ENCODE data around the gene SLIT3.

The SLIT3 gene

DNA sequence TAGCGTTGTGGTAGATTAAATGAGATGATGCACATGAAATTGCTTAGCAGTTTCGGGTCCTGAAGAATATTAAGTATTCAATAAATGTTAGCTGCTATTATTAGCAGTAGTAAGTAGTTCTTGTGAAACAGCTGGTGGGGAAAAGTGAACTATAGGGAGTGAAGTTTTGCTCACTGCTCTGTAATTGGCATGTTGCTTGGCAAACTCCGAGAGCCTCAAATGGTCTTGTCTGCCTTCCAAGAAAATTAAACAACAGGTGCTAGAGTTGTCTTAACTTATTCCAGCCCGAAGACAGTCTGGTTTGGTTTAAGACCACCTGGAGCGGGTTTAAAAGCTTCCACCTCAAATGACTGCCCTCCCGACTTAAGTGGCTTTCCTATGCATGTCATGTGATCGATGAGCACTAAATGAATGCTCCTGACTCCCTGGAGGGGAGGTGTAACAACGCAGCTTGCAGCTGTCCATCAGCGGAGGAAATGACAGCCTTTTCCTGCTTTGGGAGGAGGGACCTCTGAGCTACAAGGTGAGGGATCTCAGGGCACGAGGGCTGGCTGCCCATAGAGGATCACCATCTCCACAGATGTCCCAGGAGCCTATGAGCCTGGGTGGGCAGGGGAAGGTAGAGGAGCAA, 518.9 kb downstream of the SLIT3 start:
- no peak for DNase-seq

DNA sequence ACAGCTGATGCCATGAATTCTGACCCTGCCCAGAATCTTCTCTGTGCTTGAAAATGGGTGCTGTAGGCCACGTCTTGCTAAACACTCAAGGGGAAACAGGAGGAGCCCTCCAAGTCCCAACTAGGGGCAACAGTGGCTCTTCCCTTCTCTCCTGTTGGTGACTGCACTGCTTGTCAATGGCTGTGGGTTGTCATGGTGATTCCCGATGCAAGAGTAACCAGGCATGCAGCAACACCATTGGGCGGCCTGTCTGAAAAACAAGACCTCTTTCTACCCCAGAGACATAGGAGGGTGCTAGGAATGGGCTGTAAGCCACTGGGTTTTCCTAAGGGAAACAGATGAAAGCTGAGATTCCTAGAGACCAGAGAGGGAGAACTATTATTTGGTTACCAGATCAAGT, 520.1 kb downstream of the SLIT3 start:
- DNase-seq, result no peak

DNA sequence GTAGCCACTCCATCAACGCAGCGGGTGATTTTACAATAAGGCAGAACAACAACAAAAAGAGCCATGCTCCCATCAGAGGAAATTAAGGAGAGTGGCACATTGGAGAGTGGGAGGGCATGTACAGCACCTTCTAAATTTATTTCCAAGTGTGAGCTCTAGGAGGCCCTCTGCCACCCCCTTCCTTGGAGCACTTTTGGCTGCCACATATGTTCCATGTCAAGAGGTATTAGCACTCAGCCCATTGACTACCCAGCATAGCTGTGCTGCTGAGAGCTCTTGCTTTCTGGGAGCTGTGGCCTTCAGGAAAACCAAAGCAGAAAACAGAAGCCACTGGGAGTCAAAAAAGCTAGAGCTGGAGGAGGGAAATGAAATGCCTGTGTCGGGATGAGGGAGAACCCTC, 521.6 kb downstream of the SLIT3 start:
- DNase-seq, result no peak

DNA sequence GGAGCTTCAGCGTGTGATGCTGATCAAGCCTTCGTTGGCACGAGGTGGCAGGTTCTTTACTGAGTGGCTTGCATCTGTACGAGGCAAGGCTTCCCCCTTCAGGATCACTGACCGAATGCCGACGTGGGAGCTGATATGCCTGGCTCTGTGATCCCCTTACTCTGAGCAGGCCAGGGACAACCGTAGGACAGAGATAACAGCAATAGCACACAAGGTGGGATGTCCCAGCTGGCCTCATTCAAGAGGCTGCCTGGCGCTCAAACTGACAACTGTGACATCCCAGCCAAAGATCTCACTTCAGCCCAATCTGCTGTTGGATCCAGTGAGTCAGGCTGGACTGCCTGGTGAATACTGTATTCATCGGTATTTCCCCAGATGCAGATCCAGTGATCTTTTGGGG, 522.4 kb downstream of the SLIT3 start:
- no peak for DNase-seq

DNA sequence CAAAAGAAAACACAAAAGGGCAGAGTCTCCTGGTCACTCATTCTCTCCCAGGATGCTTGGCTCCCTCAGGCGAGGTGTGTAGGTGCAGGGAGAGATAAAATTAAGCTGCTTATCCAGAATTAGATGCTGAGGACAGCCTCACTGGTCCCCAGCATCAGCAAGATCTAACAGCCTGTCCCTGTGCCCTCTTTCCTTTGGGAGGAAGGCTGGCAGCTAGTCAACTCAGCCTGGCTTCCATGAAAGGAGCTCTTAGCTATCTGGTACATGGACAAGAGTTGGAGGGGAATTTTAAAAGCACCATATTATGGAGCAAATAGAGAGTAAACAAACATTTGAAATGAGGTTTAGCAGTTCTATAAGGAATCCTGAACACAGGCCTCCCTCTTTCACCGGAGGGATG, 523.3 kb downstream of the SLIT3 start:
- no peak for DNase-seq

DNA sequence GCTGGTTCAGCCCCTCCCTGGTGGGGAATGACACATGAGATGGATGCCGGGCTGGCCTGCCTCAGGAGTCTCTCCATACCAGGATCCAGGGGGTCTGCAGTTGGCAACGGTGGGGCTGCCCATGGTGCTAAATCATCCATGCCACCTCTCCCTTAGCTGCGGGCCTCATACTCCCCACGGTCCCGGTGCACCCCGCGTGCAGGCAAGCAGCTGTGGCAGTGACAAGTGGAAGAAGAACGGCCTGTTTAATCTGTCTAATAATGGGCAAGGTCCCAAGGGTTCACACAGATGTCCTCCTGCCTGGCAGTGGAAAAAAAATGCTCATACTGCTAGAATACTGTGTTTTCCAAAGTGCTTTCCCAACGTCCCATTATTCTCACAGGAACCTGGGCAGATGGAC, 524.9 kb downstream of the SLIT3 start:
- no peak for DNase-seq

DNA sequence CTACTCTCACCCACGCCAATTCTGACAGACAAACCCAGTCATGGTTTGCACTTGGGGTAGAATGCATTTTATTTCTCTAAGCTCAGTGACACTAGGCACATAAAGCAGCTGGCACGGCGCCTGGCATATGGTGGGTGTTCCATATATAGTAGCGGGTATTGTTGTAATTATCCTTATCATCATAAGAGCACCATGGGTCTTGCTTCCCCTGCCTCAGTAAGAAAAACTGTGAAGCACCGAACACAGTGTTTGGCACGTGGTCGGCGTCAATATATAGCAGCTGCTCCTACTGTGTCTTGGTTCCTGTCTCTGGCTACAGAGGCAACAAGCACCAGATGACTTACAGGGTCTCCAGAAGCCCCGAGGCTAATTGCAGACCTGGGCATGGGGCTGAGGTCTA, 527.7 kb downstream of the SLIT3 start:
- no peak for DNase-seq

DNA sequence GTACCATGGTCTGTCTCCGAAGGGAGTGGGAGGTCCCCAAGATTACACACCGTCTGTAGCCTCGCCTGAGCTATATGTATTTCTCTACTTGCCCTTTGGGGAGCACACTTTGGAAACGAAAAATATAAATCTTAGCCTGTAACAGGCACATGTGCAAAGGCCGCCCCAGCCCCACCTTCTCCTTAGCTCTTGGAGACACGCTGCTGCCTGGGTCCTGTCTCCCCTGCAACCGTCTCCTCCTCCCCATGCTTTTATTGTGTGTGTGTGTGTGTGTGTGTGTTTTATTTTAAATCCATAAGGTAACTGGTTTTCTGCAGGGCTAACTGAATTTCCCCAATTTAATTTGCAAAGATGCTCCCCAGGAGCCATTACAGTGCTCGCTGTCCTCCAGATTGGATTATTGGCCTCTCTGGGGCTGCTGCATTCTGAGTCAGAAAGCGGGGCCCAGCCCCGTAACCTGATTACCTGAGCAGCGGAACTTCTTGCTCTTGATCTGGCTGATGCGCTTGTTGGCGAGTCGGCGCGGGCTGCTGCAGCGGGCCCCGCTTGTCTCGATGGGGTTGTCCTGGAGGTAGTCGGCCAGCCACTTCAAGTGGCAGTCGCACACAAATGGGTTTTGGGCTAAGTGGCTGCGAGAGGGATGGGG, 528.5 kb downstream of the SLIT3 start:
- no peak for DNase-seq

DNA sequence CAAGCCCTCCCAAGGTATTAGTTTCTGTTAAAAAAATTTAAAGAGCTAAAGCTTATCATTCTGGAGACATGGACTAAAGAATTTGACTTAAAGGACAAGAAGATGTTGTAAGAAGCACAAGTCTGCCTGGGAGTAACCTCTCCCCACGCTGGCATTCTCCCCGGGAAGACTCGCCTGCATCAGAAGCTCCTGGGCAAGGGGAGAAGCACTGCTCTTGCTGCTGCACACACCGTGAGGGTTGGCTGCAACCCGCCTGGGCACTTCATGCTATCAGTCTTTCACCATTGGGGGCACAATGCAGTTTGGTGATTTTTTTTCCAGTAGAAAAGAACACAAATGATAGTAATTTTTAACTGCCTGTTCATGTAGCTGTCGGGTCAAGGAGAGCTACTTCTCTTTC, 529.3 kb downstream of the SLIT3 start:
- DNase-seq, result no peak

DNA sequence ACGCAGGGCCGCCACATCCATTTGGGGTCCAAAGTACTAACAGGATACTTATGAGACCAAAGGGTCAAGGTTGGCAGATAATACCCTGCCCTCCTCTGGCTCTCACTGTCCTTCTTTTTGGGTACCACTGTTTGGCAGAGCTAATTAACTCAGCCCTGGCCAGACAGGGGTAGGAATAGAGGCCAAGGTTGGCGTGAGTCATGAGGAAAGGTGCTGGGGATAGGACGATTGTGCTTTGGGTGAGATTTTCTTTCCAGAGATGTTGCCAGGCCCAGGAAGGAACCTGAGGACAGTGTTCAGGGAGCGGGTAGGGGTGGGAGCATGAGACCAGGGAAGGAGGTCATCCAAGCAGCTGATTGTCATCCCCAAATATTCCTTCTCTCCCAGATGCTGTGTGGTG, 529.9 kb downstream of the SLIT3 start:
- DNase-seq, result no peak

DNA sequence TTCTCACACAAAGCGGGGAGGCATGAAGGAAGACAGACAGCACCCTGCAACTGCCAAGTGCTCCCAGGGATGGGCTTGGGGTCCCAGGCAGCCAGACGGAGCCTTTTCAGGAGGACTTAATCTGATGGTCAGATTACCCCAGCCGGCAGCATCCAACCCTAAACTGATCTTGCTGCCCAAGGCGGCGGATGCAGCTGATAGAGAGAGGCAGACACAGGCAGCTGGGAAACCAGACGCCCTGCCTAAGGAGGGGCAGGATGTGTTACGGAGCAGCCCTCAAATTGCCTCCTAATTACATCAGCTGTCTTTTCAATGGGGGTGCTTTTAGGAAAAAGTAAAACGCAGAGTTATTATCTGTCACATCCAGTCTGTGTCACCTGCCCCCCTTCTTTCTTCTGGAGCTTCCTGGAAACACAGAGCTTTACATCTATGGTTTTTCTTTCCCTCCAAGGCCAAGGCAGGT, 530.9 kb downstream of the SLIT3 start:
- no peak for DNase-seq

DNA sequence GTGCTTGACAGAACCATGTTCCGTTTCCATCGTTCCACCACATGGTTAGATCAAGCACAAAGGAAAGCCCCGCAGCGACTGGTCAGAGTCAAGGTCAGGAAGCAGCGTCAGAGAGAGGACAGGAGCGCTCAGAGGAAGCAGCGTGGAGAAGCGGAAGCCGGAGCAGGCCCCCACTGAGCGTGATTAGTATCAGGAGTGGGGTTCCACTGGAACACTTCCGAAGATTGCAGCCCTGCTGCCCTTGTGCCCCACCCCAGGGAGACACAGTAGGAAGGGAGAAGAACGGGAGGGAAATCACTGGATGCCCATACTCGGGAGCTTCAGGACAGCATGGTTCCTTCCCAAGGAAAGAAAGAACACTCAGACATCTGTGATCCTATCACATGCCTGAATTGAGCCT, 532.8 kb downstream of the SLIT3 start:
- no peak for DNase-seq

DNA sequence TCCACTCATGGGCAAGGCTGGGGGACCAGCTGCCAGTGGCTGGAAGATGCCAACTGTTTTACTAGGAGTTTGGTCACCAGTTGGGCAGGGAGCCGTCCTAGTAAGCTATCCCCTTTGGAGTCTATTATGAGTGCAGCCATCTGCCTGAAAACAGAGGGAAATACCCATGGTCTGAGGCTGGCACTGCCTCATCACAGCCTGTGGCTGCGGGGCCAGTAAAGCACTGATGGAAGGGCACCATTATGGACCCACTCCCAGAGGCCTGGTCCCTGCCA, 534.6 kb downstream of the SLIT3 start:
- DNase-seq, result no peak

DNA sequence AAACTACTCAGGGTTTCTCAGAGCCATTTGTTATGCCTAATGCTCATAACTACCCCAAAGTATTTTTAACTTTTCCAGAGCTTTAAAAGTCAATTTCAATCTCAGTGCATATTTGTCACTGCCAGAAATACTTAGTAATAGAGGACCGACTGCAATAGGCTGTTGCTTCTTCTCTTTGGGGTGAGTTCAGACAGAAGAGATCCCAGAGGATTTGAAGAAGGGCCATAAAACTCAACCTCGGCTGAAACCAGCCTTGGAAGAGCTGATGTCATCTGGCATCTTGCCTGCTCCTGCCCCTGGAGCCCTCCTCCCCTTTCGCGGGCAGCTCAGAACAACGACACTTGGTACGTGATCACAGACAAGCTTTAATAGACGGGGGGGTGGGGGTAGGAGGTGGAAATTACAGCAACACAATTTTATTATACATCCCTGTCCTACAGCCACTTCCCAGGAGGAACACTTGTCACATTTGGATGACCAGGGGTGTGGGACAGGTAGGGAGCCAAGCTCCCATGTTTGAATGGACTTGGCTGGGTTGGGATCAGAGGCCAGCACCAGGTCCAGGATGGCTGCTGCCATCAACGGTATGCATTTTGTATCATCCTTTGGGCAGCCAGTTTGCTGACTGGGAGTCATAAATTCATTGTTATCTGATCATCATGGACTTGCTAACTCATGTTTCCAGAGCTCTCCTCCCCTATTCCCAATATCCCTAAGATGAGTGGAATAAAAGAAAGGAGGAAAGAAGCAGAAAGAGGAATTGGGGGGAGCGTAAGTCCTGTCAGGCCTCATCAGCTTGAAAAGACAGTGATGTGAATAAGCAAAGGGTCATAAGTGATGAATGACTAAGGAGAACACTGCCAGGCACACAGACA, 535.2 kb downstream of the SLIT3 start:
- no peak for DNase-seq

DNA sequence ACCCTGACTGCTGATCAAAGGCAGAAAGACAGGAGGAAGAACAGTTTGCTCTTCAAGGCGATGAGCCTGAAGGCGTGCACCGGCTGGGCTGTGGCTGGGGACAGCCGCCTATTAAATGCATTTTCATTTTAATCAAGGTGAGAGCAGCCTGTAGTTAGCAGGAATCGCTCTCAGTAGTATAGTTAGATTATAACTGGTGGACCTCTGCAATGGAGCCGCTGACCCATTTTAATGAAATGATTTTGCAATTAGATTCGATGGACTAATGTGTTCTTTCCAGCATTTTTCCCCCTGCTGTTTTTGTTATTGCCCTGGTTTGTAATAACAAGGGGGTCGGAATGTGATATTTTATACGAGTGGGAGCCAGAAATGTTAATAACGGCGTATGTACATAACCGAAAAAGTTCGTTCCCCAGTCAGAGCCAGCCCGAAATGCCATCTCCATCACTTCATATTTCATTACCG, 535.8 kb downstream of the SLIT3 start:
- DNase-seq, result no peak

DNA sequence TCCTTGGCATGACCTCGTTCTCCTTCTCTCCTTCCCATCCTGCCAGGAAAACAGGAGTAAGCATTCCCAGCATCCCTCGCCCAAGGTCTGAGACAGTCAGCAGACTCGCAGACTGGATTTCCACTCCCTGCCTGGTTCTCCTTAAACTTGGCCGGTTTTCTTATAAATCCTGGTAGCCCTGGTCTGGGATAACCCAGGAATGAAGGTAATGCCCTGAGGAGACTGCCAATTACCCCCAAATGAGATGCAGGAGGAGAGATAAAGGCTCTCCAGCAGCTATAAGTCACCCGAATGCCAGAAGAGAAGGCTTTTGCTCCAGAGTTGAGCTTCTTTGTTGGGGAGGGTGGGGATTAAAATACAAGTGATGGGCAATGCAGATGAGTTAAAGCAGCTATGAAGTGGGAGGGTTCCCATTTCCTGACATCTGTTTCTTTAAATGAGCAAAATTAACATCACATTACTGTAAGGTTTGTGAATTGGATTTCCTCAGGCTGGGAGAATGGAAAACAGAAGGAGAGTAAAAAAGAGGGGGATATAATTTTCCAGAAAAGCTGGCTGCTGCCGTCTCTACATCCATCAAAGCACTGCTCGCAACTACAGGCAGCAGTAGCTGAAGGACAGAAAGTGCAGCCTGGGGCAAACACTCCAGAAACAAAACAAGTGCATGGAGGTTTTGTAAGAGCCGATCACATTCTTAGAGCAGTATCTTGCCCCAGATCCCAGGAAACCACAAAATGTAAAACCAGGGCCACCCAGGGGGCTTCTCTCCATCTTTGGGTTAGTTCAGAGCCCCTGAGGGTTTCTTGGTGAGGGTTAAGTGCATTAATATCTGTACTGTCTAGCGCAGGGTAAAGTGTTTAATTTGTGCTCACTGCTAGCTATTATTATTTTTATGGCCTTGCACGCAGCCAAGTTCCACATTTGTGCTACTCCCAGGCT, 544.2 kb downstream of the SLIT3 start:
- DNase-seq, result no peak

DNA sequence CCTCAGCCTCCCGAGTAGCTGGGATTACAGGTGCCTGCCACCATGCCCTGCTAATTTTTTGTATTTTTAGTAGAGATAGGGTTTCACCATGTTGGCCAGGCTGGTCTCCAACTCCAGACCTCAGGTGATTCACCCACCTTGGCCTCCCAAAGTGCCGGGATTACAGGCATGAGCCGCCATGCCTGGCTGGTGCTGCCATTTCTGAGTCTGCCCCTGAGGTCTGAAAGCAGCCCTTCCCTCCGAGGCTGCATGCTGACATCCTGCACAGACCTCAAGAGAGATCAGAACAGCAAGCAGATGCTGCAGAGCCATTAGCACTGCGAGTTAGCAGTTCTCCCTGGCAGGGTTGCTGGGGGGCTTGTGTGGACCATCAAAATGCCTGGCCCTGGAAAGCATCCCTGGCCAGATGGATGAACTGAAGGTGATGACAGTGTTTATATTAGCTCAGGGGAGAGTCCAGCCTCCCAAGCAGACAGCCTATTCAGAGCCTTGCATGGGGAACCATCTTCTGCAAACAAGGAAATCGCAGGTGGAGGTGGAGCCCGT, 545.3 kb downstream of the SLIT3 start:
- DNase-seq, result no peak

DNA sequence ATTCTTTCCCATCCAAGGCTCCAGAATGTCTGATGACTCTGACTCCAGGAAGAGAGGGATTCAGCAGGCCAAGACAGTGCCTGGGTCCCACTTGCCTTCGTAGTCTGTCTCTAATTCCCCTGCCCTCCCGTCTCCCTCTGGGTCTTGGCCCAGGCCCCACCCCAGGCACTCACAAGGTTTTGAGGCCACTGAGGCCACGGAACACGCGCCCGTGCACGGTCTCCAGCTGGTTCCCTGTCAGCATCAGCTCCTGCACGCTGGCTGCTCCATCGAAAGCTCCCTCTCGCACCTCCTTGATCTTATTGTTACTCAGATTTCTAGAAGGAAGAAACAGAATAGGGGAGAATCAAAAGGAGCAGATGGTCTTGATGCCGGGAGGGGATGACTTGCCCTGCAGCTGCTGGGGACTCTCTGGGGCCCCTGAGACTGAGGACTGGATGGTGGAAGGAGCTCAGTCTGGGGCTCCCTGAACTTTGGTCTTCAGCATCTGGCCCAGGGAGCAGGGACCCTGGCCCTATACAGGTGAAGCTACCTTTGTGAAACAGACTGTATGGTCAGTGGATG, 547.2 kb downstream of the SLIT3 start:
- no peak for DNase-seq

DNA sequence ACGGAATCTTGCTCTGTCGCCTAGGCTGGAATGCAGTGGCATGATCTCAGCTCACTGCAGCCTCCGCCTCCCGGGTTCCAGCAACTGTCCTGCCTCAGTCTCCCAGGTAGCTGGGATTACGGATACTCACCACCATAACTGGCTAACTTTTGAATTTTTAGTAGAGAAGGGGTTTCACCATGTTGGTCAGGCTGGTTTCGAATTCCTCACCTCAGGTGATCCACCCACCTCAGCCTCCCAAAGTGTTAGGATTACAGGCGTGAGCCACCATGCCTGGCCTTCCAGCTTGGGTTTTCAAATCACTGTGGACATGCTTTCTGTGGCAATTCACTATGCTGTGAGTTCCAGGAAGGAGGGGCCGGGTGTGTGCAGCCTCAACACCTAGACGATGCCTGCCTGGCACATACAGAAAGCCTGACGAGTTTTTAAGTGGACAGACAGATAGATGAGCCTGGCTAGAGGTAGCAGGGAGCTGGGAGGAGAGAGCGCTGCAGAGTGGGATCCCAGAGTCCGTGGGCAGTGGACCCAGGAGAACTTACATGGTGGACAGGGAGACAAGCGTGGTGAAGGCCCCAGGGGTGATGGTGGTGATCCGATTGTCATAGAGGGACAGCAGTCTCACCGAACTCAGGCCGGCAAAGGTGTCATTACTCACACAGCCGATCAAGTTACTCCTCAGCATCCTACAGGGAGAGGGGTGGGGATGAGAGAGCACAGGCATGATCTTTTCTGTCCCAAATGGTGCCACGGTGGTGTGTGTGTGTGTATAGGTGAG, 548.3 kb downstream of the SLIT3 start:
- no peak for DNase-seq

DNA sequence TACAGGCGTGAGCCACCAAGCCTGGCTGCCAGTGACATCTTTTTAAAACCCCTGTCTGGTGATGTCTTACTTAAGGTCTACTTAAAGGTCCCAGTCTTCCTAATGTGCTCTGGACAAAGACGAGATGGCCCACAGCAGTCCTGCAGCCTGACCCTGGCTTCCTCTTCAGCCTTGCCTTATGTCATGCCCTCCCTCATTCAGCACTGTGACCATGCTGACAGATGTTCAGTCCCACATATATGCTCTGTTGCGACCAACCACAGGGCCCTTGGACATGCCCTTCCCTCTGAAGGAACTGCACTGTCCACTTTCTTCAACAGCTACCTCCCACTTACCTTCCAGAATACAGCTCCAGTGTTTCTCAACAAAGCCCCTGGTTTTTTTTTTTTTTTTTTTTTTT, 548.9 kb downstream of the SLIT3 start:
- no peak for DNase-seq

DNA sequence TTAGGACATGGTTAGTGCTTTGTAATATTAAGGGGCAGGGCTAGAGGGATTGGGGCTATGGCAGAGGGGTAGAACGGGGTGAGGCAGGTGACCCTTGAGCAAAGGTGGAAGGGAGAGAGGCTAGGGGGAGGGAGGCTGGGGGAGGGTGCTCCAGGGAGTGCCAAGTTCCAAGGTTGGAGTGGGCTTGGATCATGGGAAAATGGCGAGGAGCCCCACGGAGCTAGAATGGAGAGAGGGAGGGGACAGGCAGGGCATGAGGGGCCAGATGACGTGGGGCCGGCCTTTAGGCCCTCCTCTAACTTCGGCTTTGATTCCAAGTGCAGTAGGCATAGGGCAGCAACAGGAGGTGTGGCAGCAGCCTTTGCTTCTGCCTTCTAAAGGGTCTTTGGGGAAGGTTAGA, 550.0 kb downstream of the SLIT3 start:
- no peak for DNase-seq

All from activated naive CD4-positive, alpha-beta T cell (primary cell).